HFF-Myc (cell line): ENCODE measurements around the gene KLHDC3.
"Not testable (repeated sequence)": the region's sequence is repeated elsewhere in the genome, so short reads cannot be mapped to it uniquely, and the experiment has no call there.

ENCODE experiments used
- DNase-seq: peaks from one replicate; pipeline ENCODE4 v3.0.0-alpha.2; 2011; ENCODE audit warnings: low read depth; ENCODE audit errors: extremely low read depth
- H3K4me3 ChIP-seq: replicated peaks from 2 replicates; pipeline ENCODE4 v1.5.1; 2011; ENCODE audit warnings: low read depth, mild to moderate bottlenecking, control low read depth, low read length
- TF ChIP-seq, protein P1 (sequence below): IDR thresholded peaks from 2 replicates; pipeline ENCODE4 v1.5.1; 2012; ENCODE audit warnings: mild to moderate bottlenecking, low read depth, low read length, control low read depth; ENCODE audit errors: missing control alignments

KLHDC3 gene

DNA sequence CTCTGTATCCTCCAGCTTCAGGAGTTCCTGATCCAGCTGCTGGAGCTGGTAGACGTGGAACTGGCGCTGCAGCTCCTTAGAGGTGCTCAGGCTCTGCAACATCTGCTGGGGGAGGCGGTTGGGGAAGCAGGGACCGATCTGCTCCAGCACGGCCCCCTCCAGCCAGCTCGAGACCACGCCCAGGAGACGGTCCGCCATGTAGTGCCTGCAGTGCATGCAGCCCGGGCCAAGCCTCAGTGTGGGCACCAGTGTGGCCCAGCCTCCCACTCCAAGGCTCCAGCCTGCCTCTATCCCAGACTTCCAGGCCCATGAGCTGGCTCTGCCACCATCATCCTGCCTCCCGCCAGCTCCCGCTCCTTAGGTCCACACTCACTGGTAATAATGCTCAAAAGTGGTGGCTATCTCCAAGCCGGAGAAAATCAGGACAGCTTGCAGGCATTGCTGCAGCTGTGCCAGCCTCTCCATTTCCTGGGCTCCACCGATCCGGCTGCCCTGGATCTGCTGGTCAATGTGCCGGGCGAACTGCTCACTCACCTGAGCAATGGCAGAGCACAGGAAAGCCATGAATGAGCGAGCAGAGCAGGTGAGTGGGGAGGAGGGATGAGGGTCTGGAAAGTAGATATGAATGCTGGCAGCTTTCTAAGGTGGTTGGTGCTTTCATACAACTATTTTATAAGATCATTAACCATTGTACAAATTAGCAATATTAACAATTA is 26.7 kb downstream of the KLHDC3 start:
- DNase-seq = no peak
- H3K4me3 ChIP-seq = no peak overlapping the region
- TF ChIP-seq, protein P1, sequence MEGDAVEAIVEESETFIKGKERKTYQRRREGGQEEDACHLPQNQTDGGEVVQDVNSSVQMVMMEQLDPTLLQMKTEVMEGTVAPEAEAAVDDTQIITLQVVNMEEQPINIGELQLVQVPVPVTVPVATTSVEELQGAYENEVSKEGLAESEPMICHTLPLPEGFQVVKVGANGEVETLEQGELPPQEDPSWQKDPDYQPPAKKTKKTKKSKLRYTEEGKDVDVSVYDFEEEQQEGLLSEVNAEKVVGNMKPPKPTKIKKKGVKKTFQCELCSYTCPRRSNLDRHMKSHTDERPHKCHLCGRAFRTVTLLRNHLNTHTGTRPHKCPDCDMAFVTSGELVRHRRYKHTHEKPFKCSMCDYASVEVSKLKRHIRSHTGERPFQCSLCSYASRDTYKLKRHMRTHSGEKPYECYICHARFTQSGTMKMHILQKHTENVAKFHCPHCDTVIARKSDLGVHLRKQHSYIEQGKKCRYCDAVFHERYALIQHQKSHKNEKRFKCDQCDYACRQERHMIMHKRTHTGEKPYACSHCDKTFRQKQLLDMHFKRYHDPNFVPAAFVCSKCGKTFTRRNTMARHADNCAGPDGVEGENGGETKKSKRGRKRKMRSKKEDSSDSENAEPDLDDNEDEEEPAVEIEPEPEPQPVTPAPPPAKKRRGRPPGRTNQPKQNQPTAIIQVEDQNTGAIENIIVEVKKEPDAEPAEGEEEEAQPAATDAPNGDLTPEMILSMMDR = no peak

DNA sequence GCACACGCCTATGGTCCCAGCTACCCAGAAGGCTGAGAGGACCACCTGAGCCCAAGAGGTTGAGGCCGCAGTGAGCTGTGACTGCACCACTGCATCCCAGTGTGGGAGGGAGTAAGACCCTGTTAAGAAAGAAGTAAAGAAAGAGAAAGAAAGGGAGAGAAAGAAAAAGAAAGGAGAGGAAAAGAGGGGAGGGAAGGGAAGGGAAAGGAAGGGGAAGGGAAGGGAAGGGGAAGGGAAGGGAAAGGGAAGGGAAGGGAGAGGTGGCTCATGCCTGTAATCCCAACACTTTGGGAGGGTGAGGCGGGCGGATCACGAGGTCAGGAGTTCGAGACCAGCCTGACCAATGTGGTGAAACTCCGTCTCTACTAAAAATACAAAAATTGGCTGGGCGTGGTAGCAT is 27.4 kb downstream of the KLHDC3 start:
- not testable (repeated sequence) for DNase-seq, H3K4me3 ChIP-seq

DNA sequence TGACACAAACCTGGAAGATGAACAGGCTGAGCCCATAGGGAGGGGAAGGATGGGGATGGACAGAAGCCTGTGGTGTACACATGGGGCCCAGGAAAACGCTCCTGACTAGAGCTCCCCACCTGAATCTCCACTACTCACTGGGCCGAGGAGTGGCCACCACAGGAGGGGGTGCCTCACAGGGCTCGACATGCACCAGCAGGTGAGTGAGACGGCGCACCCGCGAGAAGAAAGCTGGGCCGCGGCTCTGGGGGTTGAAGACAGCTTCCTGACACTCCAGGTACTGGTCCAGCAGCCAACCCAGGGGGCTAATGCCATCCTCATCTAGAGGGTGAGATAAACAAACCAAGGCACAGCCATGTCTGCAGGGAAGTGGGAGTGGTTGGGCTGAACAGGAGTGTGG is 29.3 kb downstream of the KLHDC3 start:
- no peak for DNase-seq
- H3K4me3 ChIP-seq = no peak overlapping the region
- TF ChIP-seq, protein P1 = no peak

DNA sequence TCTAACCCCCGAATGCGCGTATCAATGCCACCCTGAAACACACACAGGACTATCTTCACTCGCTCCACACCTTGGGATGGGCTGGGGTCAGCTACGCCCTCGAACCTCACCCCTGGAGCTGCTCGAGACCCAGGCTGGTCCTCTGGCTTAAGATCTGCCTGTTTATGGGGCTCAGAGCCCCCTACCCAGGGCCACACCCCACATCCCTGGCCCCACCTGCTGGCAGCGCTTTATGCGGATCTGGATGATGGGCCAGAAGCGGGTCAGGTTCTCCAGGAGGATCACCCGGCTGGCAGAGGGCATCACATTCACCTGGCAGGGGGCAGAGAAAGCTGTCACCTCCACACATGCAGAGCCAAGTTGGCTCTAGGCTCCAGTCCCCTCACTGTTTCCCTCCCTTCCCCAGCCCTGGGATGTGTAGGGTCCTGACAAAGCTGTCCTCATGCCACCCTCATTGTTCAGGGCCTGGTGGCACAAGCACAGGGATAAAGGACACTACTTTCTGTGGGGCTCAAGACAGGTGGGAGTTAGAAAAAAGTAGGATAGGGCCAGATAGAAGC is 31.4 kb downstream of the KLHDC3 start:
- TF ChIP-seq, protein P1 = no peak
- DNase-seq = no peak
- H3K4me3 ChIP-seq = no peak overlapping the region

DNA sequence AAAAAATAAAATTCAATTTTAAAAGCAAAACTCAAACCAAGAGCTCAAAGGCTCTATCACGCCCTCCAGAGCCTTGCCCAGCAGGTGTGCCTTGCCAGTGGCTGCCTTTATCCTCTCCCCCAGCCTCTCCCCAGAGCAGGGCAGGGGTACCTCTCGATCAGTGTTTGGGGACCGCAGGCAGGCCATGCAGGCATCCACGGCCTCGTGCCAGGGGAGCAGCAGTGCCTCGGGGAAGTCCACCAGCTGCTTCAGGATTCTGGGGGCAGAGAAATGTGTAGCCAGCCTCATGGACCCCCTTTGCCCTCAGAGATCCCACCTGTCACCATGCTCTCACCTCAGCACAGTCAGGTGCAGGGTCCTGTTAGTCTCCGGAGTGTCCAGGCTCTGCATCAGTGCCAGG is 33.9 kb downstream of the KLHDC3 start:
- TF ChIP-seq, protein P1 = no peak
- no peak for DNase-seq
- H3K4me3 ChIP-seq = no peak overlapping the region

DNA sequence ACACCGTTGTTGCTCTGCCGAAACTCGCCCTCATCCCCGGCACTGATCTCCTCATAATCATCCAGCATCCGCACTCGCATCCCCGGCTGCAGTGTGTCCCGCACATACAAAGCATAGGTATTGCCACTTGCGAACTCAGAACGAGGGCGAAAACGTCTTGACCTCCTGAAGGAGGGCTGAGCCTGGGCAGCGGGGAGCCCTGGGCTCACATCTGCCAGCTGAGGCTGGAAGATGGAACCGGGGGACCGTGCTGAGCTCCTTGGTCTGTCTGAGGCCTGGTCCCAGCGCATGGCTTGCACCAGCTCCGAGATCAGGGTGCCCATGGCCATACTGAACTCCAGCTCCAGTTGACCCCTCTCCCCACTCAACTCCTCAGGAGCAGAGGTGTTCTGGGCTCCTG is 36.9 kb downstream of the KLHDC3 start:
- H3K4me3 ChIP-seq = no peak overlapping the region
- DNase-seq = no peak
- TF ChIP-seq, protein P1 = no peak

DNA sequence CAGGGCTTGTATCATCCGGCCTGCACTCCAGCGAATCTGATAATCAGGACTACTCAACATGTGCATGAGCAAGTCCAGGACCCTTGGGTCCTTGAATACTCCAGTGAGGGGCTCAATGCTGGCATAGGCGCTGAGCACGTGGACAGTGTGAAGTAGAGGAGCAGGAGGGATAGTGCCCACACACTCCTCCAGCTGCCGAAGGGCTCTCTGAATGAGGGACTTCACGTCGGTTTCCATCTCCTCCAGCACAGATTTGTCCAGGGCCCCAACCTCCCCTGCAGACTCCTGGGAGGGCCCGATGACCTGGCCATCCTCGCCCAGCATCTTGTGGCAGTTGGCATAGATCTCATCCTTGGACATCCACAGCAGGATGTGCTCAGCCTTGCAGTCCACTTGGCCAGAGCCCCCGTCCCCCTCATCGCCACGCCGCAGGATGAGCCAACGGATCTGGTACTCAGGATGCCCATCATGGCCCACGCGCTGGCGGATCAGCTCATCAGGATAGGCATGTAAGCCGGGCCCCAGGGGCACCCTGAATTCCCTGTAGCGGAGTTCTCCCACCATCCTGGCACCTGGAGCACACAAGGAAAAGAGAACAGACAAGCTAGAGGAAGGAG is 38.3 kb downstream of the KLHDC3 start:
- TF ChIP-seq, protein P1 = no peak
- H3K4me3 ChIP-seq = peak overlapping the region; percentile 74; the same call in 1 of the 2 replicates
- no peak for DNase-seq
